CD14-positive monocyte (primary cell): Measurements from ENCODE around the gene ARID3A. TPM values are rescaled to one million over a fixed set of nuclear protein-coding genes. Genes with fewer than 3 reads are reported as not detected.

Experiments used
- DNase-seq, 3 donors: peaks; one replicate each; pipeline ENCODE4 v3.0.0-alpha.2; 2011 to 2022
- H2AFZ ChIP-seq: 2 replicates; pipeline ENCODE4 v1.6.0; 2012; ENCODE audit warnings: mild to moderate bottlenecking, low read depth, low read length, inconsistent platforms; ENCODE audit not compliant: insufficient read depth, poor library complexity, severe bottlenecking
- H3K27ac ChIP-seq, 2 donors: 1 replicate in 1 of 2; 2 replicates in 1 of 2; pipeline ENCODE4 v1.5.1; 2012 to 2013; ENCODE audit warnings: low read length in 2 of 2, control low read depth in 1 of 2, inconsistent platforms in 1 of 2, low read depth in 1 of 2, mild to moderate bottlenecking in 1 of 2
- H3K27me3 ChIP-seq, 2 donors: one replicate each; pipeline versions ENCODE4 v1.6.0 to v1.6.1; 2011 to 2013; ENCODE audit warnings: low read length in 2 of 2; ENCODE audit not compliant: control insufficient read depth in 2 of 2, insufficient read depth in 2 of 2
- H3K36me3 ChIP-seq, 2 donors: replicated peaks in 1 of 2; 1 replicate in 1 of 2; 2 replicates in 1 of 2; pipeline versions ENCODE4 v1.5.1 to v1.6.1; 2012 to 2013; ENCODE audit warnings: low read length in 2 of 2, control low read depth in 1 of 2, inconsistent platforms in 1 of 2, mild to moderate bottlenecking in 1 of 2; ENCODE audit not compliant: insufficient read depth in 2 of 2, control insufficient read depth in 1 of 2
- H3K4me1 ChIP-seq, 2 donors: 1 replicate in 1 of 2; 2 replicates in 1 of 2; pipeline versions ENCODE4 v1.5.1 to v1.6.1; 2012 to 2013; ENCODE audit warnings: low read length in 2 of 2, control low read depth in 1 of 2, inconsistent platforms in 1 of 2, mild to moderate bottlenecking in 1 of 2, moderate library complexity in 1 of 2; ENCODE audit not compliant: insufficient read depth in 2 of 2, control insufficient read depth in 1 of 2
- H3K4me2 ChIP-seq: replicated peaks from 2 replicates; pipeline ENCODE3; 2012; ENCODE audit warnings: low read length, moderate library complexity, mild to moderate bottlenecking; ENCODE audit not compliant: poor library complexity, severe bottlenecking; ENCODE audit errors: extremely low read depth
- H3K4me3 ChIP-seq, 3 experiments: fragments of 200-600 bp in 1 of 3; sonication (generic) in 1 of 3; replicated peaks in 1 of 3; 1 replicate in 2 of 3; 2 replicates in 1 of 3; pipeline ENCODE4 v1.5.1; 2011 to 2013; ENCODE audit warnings: low read length in 3 of 3, mild to moderate bottlenecking in 3 of 3, control low read depth in 2 of 3, low read depth in 2 of 3, inconsistent platforms in 1 of 3, moderate library complexity in 1 of 3
- H3K79me2 ChIP-seq: 2 replicates; pipeline ENCODE4 v1.6.0; 2012; ENCODE audit warnings: mild to moderate bottlenecking, control low read depth, inconsistent platforms, low read length, moderate library complexity; ENCODE audit not compliant: insufficient read depth
- H3K9ac ChIP-seq: 2 replicates; pipeline ENCODE4 v1.6.0; 2017; ENCODE audit warnings: low read length, mild to moderate bottlenecking; ENCODE audit not compliant: insufficient read depth, poor library complexity, severe bottlenecking
- H3K9me3 ChIP-seq, 2 donors: replicated peaks in 1 of 2; 1 replicate in 1 of 2; 2 replicates in 1 of 2; pipeline versions ENCODE4 v1.5.1 to v1.6.1; 2012 to 2013; ENCODE audit warnings: low read length in 2 of 2, control low read depth in 1 of 2; ENCODE audit not compliant: control insufficient read depth in 1 of 2, insufficient read depth in 1 of 2
- H4K20me1 ChIP-seq: 2 replicates; pipeline ENCODE4 v1.6.0; 2012; ENCODE audit warnings: mild to moderate bottlenecking, low read length, control low read depth, moderate library complexity; ENCODE audit not compliant: insufficient read depth
- H3K27ac Mint-ChIP-seq, 7 donors: one replicate each; pipeline ENCODE4 v1.8.0; 2020; ENCODE audit warnings: mild to moderate bottlenecking in 7 of 7, mixed read lengths in 7 of 7, moderate library complexity in 6 of 7, inconsistent platforms in 2 of 7
- H3K27me3 Mint-ChIP-seq, 3 donors: one replicate each; pipeline ENCODE4 v1.8.0; 2021 to 2022; ENCODE audit warnings: low read depth in 3 of 3, mild to moderate bottlenecking in 3 of 3, mixed read lengths in 3 of 3, moderate library complexity in 3 of 3, inconsistent platforms in 1 of 3
- H3K36me3 Mint-ChIP-seq, 2 donors: one replicate each; pipeline ENCODE4 v1.8.0; 2020; ENCODE audit warnings: mixed read lengths in 2 of 2, inconsistent platforms in 1 of 2, mild to moderate bottlenecking in 1 of 2
- H3K4me1 Mint-ChIP-seq: one replicate; pipeline ENCODE4 v1.8.0; 2020; ENCODE audit warnings: mild to moderate bottlenecking, mixed read lengths
- H3K4me3 Mint-ChIP-seq, 2 donors: one replicate each; pipeline ENCODE4 v1.8.0; 2020; ENCODE audit warnings: mild to moderate bottlenecking in 2 of 2, mixed read lengths in 2 of 2, moderate library complexity in 1 of 2
- H3K9me3 Mint-ChIP-seq, 7 donors: one replicate each; pipeline ENCODE4 v1.8.0; 2020 to 2022; ENCODE audit warnings: mixed read lengths in 7 of 7, mild to moderate bottlenecking in 6 of 7, moderate library complexity in 6 of 7, inconsistent platforms in 2 of 7
- CTCF ChIP-seq: fragments of 200-600 bp; IDR thresholded peaks from one replicate; pipeline ENCODE4 v1.8.0; 2022; ENCODE audit warnings: antibody characterized with exemption, mild to moderate bottlenecking
- WGBS: methylation state at CpG from one replicate; pipeline ENCODE4 v1.1.5; 2013; ENCODE audit warnings: missing lambda C conversion rate; ENCODE audit not compliant: insufficient coverage; 5-methylcytosine and 5-hydroxymethylcytosine counted together
- intact Hi-C, 2 donors: fragments of 100-400 bp; cut with micrococcal nuclease; formaldehyde crosslinking; loops; one replicate each; pipeline versions ENCODE4 v1.15.0 to v1.15.1; 2023
- polyA plus RNA-seq, 3 donors: library from polyadenylated mRNA; depleted of rRNA in 1 of 3; unstranded in 2 of 3; stranded (reverse) in 1 of 3; fragments of 300-500 nt in 2 of 3; fragments of >200 nt in 1 of 3; fragmentation: Illumina TruSeq in 2 of 3; gene quantifications; 1 replicate in 2 of 3; 2 replicates in 1 of 3; pipeline ENCODE4 v1.2.3, GENCODE V29; 2012 to 2021

Gene ARID3A
- polyA plus RNA-seq, 3 donors, result 2.1 to 41.6 (median 3.2) TPM

GRCh38 chr19:1009041-1009980 is 83.5 kb downstream of the ARID3A start:
- no peak overlapping the region for H3K9ac ChIP-seq
- H3K79me2 ChIP-seq, result peaks cover 13% of the 10 kb centered on the region
- H3K4me1 ChIP-seq, result no peaks in the 10 kb centered on the region
- DNase-seq, result no peak
- H3K4me3 ChIP-seq, result no peak overlapping the region
- WGBS, result 80% methylated on average over 86 of the region's 92 CpGs
- H2AFZ ChIP-seq, result no peak overlapping the region
- no peak for TF ChIP-seq CTCF
- peaks cover 61% of the 10 kb centered on the region for H4K20me1 ChIP-seq
- Mint-ChIP-seq H3K27ac (no peak overlapping the region), H3K36me3 (peaks cover 17 to 35% of the 10 kb centered on the region in 2 donors), H3K27me3 (peaks cover 0 to 5% (median 2%) of the 10 kb centered on the region in 3 donors), H3K4me1 (no peaks in the 10 kb centered on the region), H3K4me3 (no peak overlapping the region), H3K9me3 (peaks cover 0 to 3% (median 2%) of the 10 kb centered on the region in 7 donors)
- no peaks in the 10 kb centered on the region for H3K27me3 ChIP-seq
- no peaks in the 10 kb centered on the region for H3K9me3 ChIP-seq
- H3K4me2 ChIP-seq, result no peak overlapping the region
- intact Hi-C loops, result no loop called here
- no peak overlapping the region for H3K27ac ChIP-seq
- H3K36me3 ChIP-seq, result peaks cover 36 to 48% of the 10 kb centered on the region in 2 donors

- peaks cover 17 to 36% of the 10 kb centered on the region in 2 donors for H3K36me3 Mint-ChIP-seq
- Histone ChIP-seq H3K4me2 (no peak overlapping the region), H3K9me3 (no peaks in the 10 kb centered on the region), H3K4me3 (no peak overlapping the region), H3K4me1 (no peaks in the 10 kb centered on the region), H3K27me3 (no peaks in the 10 kb centered on the region), H3K79me2 (peaks cover 20% of the 10 kb centered on the region), H3K36me3 (peaks cover 41 to 56% of the 10 kb centered on the region in 2 donors), H3K9ac (no peak overlapping the region), H4K20me1 (peaks cover 68% of the 10 kb centered on the region), H2AFZ (no peak overlapping the region), H3K27ac (no peak overlapping the region)
- H3K4me3 Mint-ChIP-seq, result no peak overlapping the region
- H3K27me3 Mint-ChIP-seq, result peaks cover 0 to 4% (median 2%) of the 10 kb centered on the region in 3 donors
- no peak for DNase-seq
- H3K4me1 Mint-ChIP-seq, result no peaks in the 10 kb centered on the region
- intact Hi-C loops, result no loop called here
- H3K9me3 Mint-ChIP-seq, result peaks cover 0 to 3% (median under 1%) of the 10 kb centered on the region in 7 donors
- no peak for TF ChIP-seq CTCF
- H3K27ac Mint-ChIP-seq, result no peak overlapping the region
- WGBS, result 98% methylated on average over 20 of the region's 29 CpGs
Measured at GRCh38 chr19:1009981-1010538, 84.2 kb downstream of the ARID3A start.
